HG03039 (cell line): ENCODE measurements around the gene MYO10.

Experiments
- ATAC-seq: cut with Tn5 transposase; IDR thresholded peaks from one replicate; pipeline ENCODE4 v1.9.1; 2021; ENCODE audit warnings: mild to moderate bottlenecking, moderate library complexity; ENCODE audit not compliant: unreplicated experiment

MYO10 gene

DNA sequence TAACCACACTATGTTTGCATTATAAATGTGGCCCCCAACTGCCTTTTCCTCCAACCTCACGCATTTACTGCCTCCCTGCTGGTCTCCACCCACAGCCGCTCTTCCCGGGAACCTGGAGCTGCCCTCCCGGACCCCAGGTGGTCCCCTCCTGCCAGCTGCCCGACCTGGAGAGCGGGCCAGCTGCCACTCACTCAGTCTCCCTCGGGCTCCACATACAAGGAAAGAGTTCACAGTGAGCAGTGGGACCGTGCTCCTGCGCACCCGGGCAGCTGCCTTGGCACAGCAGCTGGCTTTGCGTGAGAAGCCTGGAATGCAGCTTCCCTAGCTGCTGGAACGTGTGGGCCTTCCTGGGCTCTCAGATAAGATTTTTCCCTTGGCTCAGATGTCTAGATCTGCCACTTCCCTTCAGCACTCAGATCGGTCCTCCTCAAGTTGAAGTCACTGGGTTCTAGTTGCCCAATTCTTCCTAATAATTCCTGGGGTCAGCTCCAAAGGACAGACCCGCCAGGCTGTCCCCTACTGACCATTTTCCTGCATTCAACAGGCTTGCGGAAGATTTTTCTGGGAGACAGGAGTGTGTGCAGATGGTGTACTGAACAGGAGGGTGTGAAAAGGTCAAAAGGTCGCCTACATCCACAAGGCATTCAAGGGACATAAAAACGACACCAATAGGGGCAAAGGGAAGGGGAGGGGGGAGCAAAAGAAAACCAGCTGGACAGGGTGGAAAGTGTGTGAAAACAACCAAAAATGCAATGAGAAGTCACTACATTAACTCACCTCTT is 69.1 kb downstream of the MYO10 start:
- ATAC-seq = no peak

DNA sequence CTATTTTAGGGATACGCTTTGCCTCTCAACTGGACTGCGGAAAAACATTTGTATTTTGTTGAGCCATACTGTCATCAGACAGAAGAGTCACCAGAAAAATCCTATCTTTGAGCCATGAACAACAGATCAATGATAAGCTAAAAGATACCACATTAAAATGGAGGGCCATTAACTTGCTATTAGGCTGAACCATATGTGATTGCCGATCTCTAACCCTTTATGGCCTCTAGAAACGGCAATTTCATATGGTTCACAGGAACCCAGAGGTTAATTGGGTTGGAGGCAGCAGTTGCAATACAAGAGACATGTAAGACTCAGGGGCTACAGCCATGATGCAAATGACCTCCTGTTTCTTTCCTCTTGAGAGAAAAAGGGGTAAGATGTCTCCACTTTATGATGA is 69.8 kb downstream of the MYO10 start:
- no peak for ATAC-seq

DNA sequence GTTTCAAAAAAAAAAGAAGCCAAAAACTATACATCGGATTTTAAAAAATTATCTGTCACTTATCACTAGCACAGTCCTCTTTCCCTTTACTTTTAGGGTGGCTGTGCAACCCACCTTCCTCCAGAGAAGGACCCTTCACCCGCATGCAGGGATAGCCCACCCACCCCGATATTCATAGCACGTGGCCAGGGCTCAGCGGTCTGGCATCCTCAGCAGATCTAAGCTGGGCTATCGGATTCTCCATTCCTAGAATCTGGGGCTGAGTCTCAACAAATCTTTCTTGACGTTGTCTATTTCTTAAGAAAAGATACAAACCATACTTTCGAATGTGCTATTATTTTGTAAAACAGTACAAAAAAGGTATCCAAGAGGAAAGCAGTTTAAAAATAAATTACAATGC is 70.9 kb downstream of the MYO10 start:
- no peak for ATAC-seq

DNA sequence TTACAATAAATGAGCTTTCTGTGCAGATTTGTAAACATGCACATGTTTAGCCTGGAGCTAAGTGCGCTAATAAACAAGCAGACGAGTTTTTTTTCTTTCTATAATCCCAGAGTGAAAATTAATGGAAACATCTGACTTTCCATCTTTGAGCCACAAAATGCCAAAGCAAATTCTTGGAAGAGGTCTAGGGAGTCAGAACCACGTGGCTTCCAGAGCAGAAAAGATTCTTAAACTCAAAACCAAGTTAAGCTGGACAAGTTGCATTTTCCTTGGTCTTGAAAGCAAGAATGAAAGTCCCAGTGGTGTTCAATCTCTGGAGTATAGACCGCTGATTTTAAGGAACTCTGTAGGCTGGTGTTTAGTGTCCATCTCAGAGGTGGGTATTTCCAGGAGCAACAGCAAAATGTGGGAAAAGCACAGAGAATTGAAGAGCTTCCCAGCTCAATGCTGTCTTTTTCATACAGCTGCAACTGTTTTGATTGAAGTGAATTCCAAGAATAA is 71.4 kb downstream of the MYO10 start:
- ATAC-seq = no peak

DNA sequence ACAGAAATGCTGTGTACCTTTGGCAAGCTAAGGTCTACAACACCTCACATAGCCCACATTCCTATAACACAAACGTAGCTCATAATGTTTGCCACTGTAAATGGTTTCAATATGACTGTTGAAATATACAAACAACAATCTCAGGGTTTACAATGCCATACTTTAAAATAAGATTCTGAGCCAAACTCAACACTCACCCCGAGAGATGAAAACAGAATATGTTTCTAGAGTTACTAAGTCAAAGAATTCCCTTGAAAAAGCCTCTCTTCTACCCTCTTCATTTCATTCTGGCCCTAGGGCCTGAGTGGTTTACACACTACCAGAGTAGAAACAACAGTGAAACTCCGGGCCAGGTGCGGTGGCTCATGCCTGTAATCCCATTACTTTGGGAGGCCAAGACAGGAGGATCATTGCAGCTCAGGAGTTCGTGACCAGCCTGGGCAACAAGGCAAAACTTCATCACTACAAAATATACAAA is 72.6 kb downstream of the MYO10 start:
- no peak for ATAC-seq

DNA sequence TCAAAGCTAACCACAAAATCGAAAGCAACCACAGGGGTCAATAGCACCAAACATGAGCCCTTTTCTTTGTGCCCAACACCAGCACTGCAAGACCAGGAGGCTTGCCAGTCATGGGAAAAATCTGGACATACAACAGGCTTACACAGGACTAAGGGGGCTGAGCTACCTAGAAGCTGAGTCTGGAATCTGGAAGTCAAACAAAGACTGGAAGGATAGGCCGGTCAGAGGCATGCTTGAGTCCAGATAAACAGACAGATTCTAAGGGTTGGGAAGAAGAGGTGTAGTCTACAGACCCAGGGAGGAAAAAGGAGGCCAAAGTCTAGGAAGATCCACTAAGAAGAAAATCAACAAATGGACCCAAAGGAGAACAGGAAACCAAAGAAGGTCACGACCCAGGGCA is 73.3 kb downstream of the MYO10 start:
- ATAC-seq = no peak

DNA sequence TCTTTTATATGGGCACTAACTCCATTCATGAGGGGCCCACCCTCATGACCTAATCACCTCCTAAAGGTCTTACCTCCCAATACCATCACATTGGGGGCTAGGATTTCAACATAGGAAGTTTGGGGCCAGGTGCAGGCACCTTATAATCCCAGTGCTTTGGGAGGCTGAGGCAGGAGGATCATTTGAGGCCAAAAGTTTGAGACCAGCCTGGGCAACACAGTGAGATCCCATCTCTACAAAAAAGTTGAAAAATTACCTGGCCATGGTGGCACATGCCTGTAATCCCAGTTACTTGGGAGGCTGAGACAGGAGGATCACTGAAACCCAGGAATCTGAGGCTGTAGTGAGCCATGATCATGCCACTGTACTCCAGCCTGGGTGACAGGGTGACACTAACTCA is 76.7 kb downstream of the MYO10 start:
- ATAC-seq = no peak

DNA sequence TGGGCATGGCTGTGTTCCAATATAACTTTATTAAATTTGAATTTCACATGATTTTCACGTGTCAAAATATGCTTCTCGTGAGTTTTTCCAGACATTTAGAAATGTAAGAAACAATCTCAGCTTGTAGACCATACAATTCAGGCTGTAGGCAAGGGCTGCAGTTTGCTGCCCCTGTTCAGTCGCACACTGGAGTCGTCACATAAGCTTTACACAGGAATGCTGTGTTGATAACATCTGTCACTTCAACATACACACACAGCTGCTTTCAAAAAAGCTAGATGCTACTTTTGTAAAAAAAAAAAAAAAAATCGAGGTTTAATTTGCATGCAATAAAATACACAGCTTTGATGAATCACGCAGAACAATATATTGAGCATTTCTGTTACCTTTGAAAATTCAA is 77.9 kb downstream of the MYO10 start:
- ATAC-seq = no peak

DNA sequence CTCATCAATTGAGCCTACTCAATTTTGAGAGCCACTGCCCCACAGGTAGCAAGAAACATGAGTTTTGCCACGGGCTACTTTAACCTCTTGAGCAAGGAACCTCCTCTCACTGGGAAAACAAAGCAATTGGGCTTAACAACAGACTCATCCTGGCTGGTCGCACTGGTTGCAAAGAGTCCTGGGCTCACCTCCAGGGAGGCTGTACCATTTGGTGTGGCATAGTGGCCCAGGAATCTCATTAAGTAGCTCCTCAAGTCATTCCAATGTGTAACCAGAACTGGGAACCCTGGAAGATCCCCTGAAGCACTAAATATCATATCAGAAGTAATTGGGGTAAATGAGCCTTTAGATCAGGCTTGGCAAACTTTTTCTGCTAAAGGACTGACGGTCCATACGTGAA is 78.5 kb downstream of the MYO10 start:
- ATAC-seq = no peak

DNA sequence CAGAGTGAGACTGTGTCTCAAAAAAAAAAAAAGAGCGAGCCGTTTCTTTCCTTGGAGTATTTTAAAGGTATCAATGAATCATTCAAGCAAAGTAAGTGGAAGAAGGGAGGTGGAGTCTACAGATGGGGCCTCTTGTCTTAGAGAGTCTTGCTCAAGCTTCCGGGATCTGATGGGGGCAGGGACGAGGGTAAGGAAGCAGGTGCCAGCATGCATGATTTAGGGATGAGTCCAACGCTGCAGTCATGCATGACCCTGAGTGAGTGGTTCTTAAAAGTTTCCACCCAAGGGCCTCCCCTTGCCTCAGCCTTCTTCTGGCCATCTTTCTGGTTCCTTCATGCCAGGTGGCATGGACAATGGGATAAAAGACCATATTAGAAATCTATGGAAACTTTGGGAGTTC is 79.6 kb downstream of the MYO10 start:
- ATAC-seq = no peak

DNA sequence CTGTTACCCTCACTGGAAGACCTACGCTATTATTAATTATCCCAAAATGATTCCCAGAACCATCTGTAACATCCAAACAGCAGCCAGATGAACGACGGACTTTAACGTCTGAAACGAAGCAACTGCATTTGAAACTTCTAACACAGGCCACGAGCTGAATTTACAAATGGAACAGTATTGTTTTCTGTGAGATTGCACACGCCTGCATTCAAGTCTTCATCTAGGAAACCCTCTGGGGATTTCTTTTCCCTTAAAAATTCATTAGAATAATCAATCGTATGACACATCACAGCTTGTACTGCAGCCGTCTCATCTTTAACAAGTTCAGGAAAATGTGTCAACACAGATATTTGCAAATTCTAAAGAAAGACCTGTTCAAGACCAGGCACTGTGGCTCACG is 80.2 kb downstream of the MYO10 start:
- no peak for ATAC-seq

DNA sequence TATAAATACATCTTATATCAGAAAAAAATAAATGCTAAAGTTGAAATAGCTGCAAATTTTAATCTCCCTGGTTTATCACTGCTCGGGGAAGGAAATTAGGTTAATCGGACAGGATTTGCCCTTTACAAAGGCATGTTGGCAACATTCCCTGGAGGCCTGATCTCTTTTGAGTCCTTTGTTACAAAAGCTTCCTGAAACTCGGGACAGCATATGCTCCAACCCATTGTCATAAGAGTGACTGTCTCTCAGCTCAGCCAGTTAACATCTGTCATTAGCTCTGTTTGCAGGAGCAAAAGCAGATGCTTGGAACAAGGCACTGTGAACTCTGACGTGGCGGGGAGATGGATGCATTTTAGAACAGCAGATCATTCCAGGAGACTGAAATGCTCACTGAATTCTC is 80.6 kb downstream of the MYO10 start:
- no peak for ATAC-seq

DNA sequence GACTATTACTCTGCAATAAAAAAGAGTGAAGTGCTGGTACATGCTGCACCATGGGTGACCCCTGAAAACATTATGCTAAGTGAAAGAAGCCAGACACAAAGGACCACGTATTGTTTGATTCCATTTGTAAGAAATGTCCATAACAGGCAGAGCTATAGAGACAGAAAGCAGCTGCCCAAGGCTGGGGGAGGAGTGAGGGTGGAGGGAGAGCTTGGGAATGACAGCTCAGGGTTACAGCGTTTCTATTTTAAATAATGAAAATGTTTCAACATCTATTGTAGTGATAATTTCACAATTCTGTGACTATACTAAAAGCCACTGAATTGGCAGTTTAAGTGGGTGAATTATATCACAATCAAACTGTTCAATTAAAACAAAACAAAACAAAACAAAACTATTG is 81.7 kb downstream of the MYO10 start:
- no peak for ATAC-seq

DNA sequence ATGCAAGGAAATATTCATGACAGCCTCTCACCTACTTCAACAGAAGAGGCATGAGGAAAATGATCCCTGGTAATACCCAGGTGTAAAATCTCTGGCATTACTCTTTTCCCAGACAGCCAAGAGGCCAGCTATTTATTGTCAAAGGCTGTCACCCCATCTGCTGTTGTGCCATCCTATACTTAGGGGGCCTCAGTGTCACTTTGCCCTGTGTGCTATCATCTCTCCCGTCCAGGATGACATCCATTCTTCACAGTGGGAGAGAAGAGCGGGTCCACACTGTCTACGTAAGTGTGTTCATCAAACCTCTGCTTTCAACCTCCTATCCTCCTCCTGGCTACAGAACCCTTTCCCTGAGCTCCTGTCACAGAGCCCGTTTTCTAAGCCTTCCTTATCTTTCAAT is 82.6 kb downstream of the MYO10 start:
- ATAC-seq = no peak

DNA sequence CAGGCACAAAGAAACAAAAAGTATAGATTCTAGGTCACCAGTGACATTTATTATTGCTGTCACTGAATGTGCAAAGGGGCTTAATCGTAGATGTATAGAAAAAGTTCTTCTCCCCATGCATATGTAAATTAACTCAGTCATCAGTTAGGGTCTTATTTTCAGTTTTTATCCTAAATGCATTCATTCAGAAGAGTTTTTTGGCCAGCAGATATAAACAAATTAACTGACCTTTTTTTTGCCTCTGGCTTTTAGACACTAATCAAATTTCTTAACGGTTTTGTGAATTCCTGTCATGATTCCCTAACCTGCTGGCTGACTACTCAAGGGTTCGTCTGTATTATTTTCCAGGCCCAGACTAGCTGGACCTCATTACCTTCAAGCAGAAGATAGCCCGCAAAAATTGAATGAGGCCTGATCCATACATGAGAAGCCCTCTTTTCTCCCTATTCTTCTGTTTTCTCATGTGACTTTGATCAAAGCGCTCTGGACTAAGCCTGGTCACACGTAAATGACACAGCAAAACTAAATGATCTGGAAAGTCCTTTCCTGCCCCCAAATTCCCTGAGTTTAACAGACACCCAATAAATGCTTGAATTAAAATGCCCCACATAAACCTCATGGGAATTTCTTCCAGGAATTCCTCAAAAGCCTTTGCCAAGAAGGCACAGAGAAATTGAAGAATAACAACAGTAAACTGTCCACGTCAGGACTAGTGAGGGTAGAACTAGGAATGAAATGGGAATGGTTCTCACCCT is 83.7 kb downstream of the MYO10 start:
- ATAC-seq = no peak

DNA sequence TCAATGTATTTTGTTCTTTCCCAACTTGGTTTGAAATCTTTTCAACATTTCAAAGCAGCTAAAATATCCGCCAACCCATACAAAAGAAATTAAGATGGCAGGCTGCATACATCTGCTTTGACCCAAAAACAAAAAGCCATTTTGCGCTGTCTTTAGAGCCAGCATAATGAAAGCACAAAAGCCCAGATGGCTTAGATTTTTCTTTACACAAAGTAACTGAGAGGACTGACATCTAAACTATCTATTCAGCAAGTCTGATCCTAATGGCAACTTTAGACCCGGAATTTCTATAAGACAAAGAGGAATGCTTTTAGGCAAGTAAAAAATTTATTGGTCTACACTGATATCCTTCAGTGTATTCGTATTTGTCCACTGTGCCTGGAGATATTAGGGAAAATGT is 86.3 kb downstream of the MYO10 start:
- ATAC-seq = no peak

DNA sequence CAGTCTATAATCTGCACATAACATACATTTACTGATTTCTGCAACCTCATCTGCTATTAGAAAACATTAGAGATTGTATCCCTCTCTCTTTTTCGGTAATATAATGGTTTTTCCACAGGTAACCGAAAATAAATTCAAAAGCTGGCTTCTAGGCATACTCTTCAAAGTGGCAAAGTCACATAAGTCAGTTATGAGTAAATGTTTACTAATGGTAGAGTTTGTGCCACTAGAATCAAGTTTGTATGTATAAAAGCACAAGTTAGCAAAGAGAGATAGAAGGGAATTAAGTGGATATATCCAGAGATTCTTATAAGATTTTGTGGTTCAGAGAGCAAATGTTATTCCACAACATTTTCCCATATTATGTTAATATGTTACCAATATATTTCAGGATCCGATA is 86.9 kb downstream of the MYO10 start:
- no peak for ATAC-seq

DNA sequence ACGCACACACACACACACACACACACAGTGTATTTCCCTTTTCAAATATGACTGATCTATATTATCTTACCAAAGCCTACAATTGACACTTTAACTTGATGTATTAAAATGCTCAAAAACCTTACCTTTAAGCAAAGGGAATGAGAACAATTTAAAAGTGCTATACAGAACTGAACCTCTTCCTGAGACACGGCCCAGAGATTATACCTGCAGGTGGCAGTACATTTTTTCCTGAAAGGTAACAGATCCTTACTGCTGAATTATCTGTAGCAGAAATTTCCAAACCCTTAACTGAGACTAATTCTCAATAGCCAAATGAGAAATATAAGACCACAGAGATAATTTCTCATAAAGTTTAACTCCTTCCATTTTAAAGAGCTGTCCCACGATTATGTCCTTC is 91.1 kb downstream of the MYO10 start:
- no peak for ATAC-seq

DNA sequence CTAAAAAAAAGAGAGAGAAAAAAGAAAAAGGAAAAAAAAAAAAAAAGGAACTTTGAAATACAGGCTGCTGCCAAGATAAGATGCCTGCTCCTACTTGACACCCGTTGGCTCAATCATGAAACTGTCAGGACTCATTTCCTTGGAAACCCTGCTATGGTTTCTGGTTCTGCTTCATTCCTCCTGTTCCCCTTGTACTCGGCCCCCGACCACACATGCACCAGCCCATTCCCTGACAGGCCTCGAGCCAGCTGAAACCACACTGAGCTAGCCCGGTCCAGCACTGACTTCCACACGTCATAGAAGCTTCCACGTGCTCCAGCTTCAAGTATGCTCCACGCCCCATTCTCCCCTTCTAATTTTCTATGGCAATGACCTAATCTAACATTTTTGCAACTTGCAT is 93.2 kb downstream of the MYO10 start:
- no peak for ATAC-seq

DNA sequence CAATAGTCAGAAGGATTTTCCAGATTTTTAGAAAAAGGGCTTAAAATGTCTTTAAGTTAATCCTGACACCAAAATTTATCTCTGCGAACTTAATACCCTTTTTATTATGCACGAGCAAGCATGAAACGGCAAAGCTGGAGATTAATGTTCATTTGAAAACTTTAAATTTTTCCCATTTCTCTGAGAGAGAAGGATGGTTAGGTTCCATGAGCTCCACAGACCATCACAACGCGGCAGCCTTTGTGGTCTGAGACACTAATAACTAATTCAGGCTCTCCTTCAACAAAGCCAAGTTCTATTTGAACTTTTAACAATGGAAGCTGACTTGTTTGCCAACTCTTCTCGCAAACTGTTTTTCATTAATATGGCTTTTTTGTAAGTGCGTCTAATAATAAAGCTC is 94.7 kb downstream of the MYO10 start:
- no peak for ATAC-seq

DNA sequence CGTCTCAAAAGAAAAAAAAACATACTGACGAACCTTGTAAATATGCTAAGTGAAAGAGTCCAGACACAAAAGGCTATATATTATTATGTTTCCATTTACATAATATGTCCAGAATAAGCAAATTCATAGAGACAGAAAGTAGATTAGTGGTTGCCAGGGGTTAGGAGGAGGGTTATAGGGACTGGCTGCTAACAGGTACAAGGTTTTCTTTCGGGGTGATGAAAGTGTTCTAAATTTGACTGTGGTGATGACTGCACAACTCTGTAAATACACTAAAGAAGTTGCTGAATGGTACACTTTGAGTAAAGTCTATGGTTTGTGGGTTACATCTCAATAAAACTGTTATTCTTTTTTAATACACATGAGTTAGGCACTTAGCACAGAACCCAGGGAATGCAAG is 98.8 kb downstream of the MYO10 start:
- no peak for ATAC-seq

DNA sequence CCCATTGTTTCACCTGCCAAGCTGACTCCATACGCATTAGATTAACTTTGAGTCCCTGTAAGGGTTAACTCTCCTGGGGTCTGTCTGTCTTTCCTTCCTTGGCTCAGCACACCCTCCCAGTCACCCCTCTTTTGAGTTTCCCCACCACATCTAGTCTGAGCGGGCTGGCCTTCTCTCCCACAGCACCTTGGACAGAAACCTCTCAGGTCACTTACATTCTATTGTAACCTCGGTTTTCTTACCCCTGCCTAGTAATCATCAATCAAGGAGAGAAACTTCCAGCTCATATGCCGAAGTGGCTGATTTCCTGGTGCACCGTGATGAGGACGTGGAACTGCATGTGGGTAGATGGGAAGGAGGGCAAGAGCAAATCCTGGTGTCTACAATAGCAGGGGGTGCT is 102.1 kb downstream of the MYO10 start:
- no peak for ATAC-seq
